ENCODE results near the gene LYZL2.
"Not testable (repeated sequence)": the region's sequence is repeated elsewhere in the genome, so short reads cannot be mapped to it uniquely, and the experiment has no call there.

- TF ChIP-seq, protein P1, sequence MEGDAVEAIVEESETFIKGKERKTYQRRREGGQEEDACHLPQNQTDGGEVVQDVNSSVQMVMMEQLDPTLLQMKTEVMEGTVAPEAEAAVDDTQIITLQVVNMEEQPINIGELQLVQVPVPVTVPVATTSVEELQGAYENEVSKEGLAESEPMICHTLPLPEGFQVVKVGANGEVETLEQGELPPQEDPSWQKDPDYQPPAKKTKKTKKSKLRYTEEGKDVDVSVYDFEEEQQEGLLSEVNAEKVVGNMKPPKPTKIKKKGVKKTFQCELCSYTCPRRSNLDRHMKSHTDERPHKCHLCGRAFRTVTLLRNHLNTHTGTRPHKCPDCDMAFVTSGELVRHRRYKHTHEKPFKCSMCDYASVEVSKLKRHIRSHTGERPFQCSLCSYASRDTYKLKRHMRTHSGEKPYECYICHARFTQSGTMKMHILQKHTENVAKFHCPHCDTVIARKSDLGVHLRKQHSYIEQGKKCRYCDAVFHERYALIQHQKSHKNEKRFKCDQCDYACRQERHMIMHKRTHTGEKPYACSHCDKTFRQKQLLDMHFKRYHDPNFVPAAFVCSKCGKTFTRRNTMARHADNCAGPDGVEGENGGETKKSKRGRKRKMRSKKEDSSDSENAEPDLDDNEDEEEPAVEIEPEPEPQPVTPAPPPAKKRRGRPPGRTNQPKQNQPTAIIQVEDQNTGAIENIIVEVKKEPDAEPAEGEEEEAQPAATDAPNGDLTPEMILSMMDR (IDR thresholded peaks at IDR 0.05) = not testable (repeated sequence)
- not testable (repeated sequence) for TF ChIP-seq POLR2A, POLR2AphosphoS5, EP300 (IDR thresholded peaks at IDR 0.05)
Measured at GRCh38 chr10:30644408-30644861, 14.9 kb upstream of the LYZL2 start.

Data from sigmoid colon (tissue), 4 donors.